Cardiac muscle cell (in vitro differentiated cells and primary cell): ENCODE measurements around the gene EMILIN1. TPM values are rescaled to one million over a fixed set of nuclear protein-coding genes. Genes with fewer than 3 reads are reported as not detected.

Experiments
- DNase-seq, 2 donors: peaks; one replicate each; pipeline versions ENCODE4 v3.0.0 to v3.0.0-alpha.2; 2010 to 2017; ENCODE audit warnings: low read depth in 1 of 2, low spot score in 1 of 2
- H3K27ac ChIP-seq: fragments of 200-600 bp; sonication (generic); 2 replicates; pipeline ENCODE4 v1.5.1; 2016
- H3K27me3 ChIP-seq: fragments of 200-600 bp; sonication (generic); 2 replicates; pipeline ENCODE4 v1.6.0; 2016; ENCODE audit warnings: control low read depth
- H3K36me3 ChIP-seq: fragments of 200-600 bp; sonication (generic); 2 replicates; pipeline ENCODE4 v1.5.1; 2016; ENCODE audit warnings: control low read depth
- H3K4me1 ChIP-seq: fragments of 200-600 bp; sonication (generic); 2 replicates; pipeline ENCODE4 v1.8.1; 2017; ENCODE audit warnings: low read depth, mild to moderate bottlenecking, mixed run types
- H3K4me3 ChIP-seq: fragments of 200-600 bp; sonication (generic); 2 replicates; pipeline ENCODE4 v1.5.1; 2016; ENCODE audit warnings: mild to moderate bottlenecking
- H3K9me3 ChIP-seq: fragments of 200-600 bp; sonication (generic); 2 replicates; pipeline ENCODE4 v1.5.1; 2017; ENCODE audit warnings: low read depth, mild to moderate bottlenecking, control low read depth
- polyA plus RNA-seq: library from polyadenylated mRNA; unstranded; fragments of >200 nt; fragmentation: Nextera tagmentation; extraction: Ambion mirVana; gene quantifications from 2 replicates; pipeline ENCODE4 v1.2.1, GENCODE V29; 2016
- total RNA-seq: library from RNA; depleted of rRNA; stranded (reverse); fragments of >200 nt; gene quantifications from 2 replicates; pipeline ENCODE4 v1.2.3, GENCODE V29; 2016
- TF ChIP-seq, protein P1 (sequence below): IDR thresholded peaks from 2 replicates; pipeline ENCODE4 v1.5.1; 2012; ENCODE audit warnings: low read depth, mild to moderate bottlenecking, low read length

The EMILIN1 gene
- total and polyA plus RNA-seq, 2 experiments from 2014 or later, result 15.6 to 18.5 TPM

- peaks cover 5% of the 10 kb centered on the region for H3K4me1 ChIP-seq
- no peak overlapping the region for H3K4me3 ChIP-seq
- TF ChIP-seq, protein P1, sequence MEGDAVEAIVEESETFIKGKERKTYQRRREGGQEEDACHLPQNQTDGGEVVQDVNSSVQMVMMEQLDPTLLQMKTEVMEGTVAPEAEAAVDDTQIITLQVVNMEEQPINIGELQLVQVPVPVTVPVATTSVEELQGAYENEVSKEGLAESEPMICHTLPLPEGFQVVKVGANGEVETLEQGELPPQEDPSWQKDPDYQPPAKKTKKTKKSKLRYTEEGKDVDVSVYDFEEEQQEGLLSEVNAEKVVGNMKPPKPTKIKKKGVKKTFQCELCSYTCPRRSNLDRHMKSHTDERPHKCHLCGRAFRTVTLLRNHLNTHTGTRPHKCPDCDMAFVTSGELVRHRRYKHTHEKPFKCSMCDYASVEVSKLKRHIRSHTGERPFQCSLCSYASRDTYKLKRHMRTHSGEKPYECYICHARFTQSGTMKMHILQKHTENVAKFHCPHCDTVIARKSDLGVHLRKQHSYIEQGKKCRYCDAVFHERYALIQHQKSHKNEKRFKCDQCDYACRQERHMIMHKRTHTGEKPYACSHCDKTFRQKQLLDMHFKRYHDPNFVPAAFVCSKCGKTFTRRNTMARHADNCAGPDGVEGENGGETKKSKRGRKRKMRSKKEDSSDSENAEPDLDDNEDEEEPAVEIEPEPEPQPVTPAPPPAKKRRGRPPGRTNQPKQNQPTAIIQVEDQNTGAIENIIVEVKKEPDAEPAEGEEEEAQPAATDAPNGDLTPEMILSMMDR, result no peak
- H3K27ac ChIP-seq, result no peak overlapping the region
- peaks cover 4% of the 10 kb centered on the region for H3K36me3 ChIP-seq
- no peak for DNase-seq
- H3K27me3 ChIP-seq, result no peaks in the 10 kb centered on the region
- no peaks in the 10 kb centered on the region for H3K9me3 ChIP-seq
Observed at GRCh38 chr2:27130396-27130795, 52.0 kb downstream of the EMILIN1 start.

DNA sequence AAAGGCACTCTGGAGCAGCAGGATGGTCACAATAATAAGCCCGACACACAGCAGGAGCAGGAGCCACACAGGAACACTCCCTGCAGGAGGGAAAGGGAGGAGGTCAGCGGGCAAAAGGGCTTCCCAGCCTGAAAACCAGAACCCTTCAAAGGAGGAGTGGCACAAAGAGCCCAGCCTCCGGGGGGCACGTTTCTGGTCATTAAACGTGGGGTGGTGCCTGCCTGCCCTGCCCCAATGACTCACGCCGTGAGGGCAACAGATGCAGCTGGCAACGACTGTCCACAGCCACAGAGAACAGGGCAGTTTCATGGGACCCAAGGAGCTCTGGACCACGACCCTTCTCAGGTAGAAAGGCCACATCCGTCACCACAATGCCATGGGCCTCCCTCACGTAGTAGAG, 53.0 kb downstream of the EMILIN1 start:
- no peak overlapping the region for H3K27ac ChIP-seq
- DNase-seq, result no peak

GRCh38 chr2:27133195-27133875, 54.9 kb downstream of the EMILIN1 start:
- Histone ChIP-seq H3K27ac (peak overlapping the region; percentile 85), H3K9me3 (no peaks in the 10 kb centered on the region), H3K27me3 (no peaks in the 10 kb centered on the region), H3K36me3 (peaks cover 4% of the 10 kb centered on the region), H3K4me3 (peak overlapping the region; percentile 94), H3K4me1 (peaks cover 5% of the 10 kb centered on the region)
- TF ChIP-seq, protein P1, result no peak
- DNase-seq, result no peak

More for the DNA sequence above, 53.0 kb downstream of the EMILIN1 start:
- no peak overlapping the region for H3K4me3 ChIP-seq
- TF ChIP-seq, protein P1, result no peak
- H3K9me3 ChIP-seq, result no peaks in the 10 kb centered on the region
- peaks cover 5% of the 10 kb centered on the region for H3K4me1 ChIP-seq
- H3K36me3 ChIP-seq, result peaks cover 4% of the 10 kb centered on the region
- H3K27me3 ChIP-seq, result no peaks in the 10 kb centered on the region

DNA sequence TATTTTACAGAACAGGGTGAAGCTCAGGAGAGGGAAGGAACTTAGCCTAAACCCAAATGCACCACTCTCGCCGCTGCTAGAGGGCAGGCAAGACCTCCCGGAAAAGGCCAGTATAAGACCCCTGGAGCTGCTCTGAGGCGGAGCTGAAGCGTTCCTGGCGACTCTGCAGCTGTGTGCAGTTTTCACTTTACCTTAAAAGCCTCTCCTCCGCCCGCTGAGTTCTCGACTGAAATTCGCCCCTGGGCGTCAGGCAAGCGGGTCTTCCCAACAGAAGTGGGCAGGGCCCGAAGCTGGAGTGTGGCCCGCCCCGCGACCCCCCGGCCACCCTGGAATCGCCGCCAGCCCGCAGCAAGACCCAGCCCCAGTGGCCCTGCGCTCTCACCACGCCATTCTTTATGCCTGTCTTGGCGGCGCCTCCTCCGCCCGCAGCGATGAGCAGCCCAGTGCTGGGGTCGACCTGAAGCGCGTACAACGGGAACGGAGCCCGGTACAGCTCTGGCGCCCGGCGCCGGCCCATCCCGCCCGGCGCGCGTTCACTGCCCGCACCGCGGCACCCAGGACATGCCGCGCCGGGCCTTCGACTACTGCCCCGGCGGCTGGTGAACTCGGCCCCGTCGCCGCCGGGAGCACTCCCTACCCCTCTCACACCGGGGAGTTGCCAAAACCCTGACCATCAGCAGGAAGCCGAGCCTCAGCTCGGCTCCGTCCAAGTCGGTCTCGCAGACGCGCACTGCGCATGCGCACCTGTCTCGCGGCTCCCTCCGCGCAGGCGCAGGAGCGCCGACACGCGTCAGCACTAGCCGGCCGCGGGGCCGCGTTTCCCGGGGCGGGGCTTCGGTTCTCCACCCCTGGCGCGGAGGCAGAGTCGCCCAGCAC, 55.7 kb downstream of the EMILIN1 start, which contains the start of gene PREB:
TSS of gene PREB (minus strand) at position 732 of the 876 bp plus-strand sequence. CDS start at position 517, 215 bp downstream.
- peak; percentile 97 to 98 for DNase-seq
- peaks cover 4% of the 10 kb centered on the region for H3K36me3 ChIP-seq
- TF ChIP-seq, protein P1, result peak; percentile 56
- peaks cover 5% of the 10 kb centered on the region for H3K4me1 ChIP-seq
- no peaks in the 10 kb centered on the region for H3K27me3 ChIP-seq
- peak within 1 kb of the TSS; percentile 85 for H3K27ac ChIP-seq
- H3K4me3 ChIP-seq, result peak within 1 kb of the TSS; percentile 94
- no peaks in the 10 kb centered on the region for H3K9me3 ChIP-seq

- Histone ChIP-seq H3K9me3 (no peaks in the 10 kb centered on the region), H3K27me3 (no peaks in the 10 kb centered on the region), H3K4me3 (no peak overlapping the region), H3K27ac (no peak overlapping the region), H3K36me3 (peaks cover 4% of the 10 kb centered on the region), H3K4me1 (peaks cover 5% of the 10 kb centered on the region)
- DNase-seq, result no peak
- TF ChIP-seq, protein P1, result no peak
Observed at GRCh38 chr2:27134781-27135477, 56.5 kb downstream of the EMILIN1 start.
